Left ventricle myocardium superior (tissue), 1 donor: ENCODE measurements around the gene PRKCH. TPM values are rescaled to one million over a fixed set of nuclear protein-coding genes. Genes with fewer than 3 reads are reported as not detected.
A peak's percentile ranks its signal among the peaks of the same experiment; 100 is the strongest.

Source experiments
- ATAC-seq: fragments of 200-7000 bp; cut with Tn5 transposase; one replicate; pipeline ENCODE4 v1.9.1; 2020; ENCODE audit warnings: mild to moderate bottlenecking, moderate library complexity
- DNase-seq: peaks from one replicate; pipeline ENCODE4 v3.0.0-alpha.2; 2020
- intact Hi-C: fragments of 100-400 bp; cut with micrococcal nuclease; formaldehyde crosslinking; loops from one replicate; pipeline ENCODE4 v1.11.0; 2022
- total RNA-seq: library from RNA; stranded (reverse); fragmentation: NEBNext Ultra II Directional; extraction: Animal tissue kit (Norgen Biotek cat#: 25700); gene quantifications from one replicate; pipeline ENCODE4 v1.2.1, GENCODE V29; 2021
- donor health status: DM: no; HTN: yes; CAD: no; lungs with severe emphysema.

PRKCH gene
- total RNA-seq, 1 donor from 2014 or later = 15.9 TPM

GRCh38 chr14:61573748-61574513 is 252.6 kb downstream of the PRKCH start:
- ATAC-seq (no peak), DNase-seq (no peak)
- intact Hi-C loops = no loop called here

- ATAC-seq = no peak
- no peak for DNase-seq
- intact Hi-C loops = no loop called here
Measured at GRCh38 chr14:61574514-61574807, 253.1 kb downstream of the PRKCH start.

- intact Hi-C loops = no loop called here
- no peak for DNase-seq
- ATAC-seq = no peak
Measured at GRCh38 chr14:61575126-61575525, 253.7 kb downstream of the PRKCH start.

GRCh38 chr14:61575551-61576150 is 254.3 kb downstream of the PRKCH start:
- intact Hi-C loops = no loop called here
- ATAC-seq (no peak), DNase-seq (no peak)

GRCh38 chr14:61577506-61577931 is 256.1 kb downstream of the PRKCH start:
- intact Hi-C loops = no loop called here
- ATAC-seq (no peak), DNase-seq (no peak)

GRCh38 chr14:61578745-61579144 is 257.4 kb downstream of the PRKCH start:
- no peak for ATAC-seq
- intact Hi-C loops = no loop called here
- no peak for DNase-seq

GRCh38 chr14:61581340-61581739 is 260.0 kb downstream of the PRKCH start:
- DNase-seq (no peak), ATAC-seq (no peak)
- intact Hi-C loops = no loop called here

GRCh38 chr14:61581955-61582615 is 260.7 kb downstream of the PRKCH start:
- DNase-seq = no peak
- intact Hi-C loops = no loop called here
- peak; percentile 64 for ATAC-seq

- DNase-seq (peak; percentile 38), ATAC-seq (peak; percentile 54)
- intact Hi-C loops = no loop called here
Measured at GRCh38 chr14:61582815-61583214, 261.4 kb downstream of the PRKCH start.

- DNase-seq = no peak
- ATAC-seq = peak; percentile 19
- intact Hi-C loops = no loop called here
Measured at GRCh38 chr14:61584331-61584741, 263.0 kb downstream of the PRKCH start.

- DNase-seq = peak; percentile 83
- ATAC-seq = peak; percentile 64
- intact Hi-C loops = no loop called here
Measured at GRCh38 chr14:61585598-61586543, 264.5 kb downstream of the PRKCH start.

GRCh38 chr14:61586544-61587055 is 265.2 kb downstream of the PRKCH start:
- DNase-seq = no peak
- ATAC-seq = peak; percentile 20
- intact Hi-C loops = no loop called here

GRCh38 chr14:61587081-61587713 is 265.8 kb downstream of the PRKCH start:
- ATAC-seq (no peak), DNase-seq (no peak)
- intact Hi-C loops = no loop called here

GRCh38 chr14:61588419-61588901 is 267.1 kb downstream of the PRKCH start:
- no peak for ATAC-seq
- DNase-seq = no peak
- intact Hi-C loops = no loop called here

GRCh38 chr14:61589691-61590581 is 268.6 kb downstream of the PRKCH start:
- intact Hi-C loops = no loop called here
- ATAC-seq = no peak
- DNase-seq = no peak

GRCh38 chr14:61591862-61592261 is 270.5 kb downstream of the PRKCH start:
- ATAC-seq = no peak
- intact Hi-C loops = no loop called here

GRCh38 chr14:61593330-61593729 is 272.0 kb downstream of the PRKCH start:
- ATAC-seq (no peak), DNase-seq (no peak)
- intact Hi-C loops = no loop called here

More at GRCh38 chr14:61591862-61592261, 270.5 kb downstream of the PRKCH start:
- DNase-seq = no peak

GRCh38 chr14:61596990-61597389 is 275.6 kb downstream of the PRKCH start:
- ATAC-seq (no peak), DNase-seq (no peak)
- intact Hi-C loops = no loop called here
